HG03097 (cell line): ENCODE measurements around the gene RPL10A.
"Not testable (repeated sequence)": the region's sequence is repeated elsewhere in the genome, so short reads cannot be mapped to it uniquely, and the experiment has no call there.

Experiments
- ATAC-seq: cut with Tn5 transposase; IDR thresholded peaks from one replicate; pipeline ENCODE4 v1.9.1; 2021; ENCODE audit not compliant: unreplicated experiment, low FRiP score

RPL10A gene

DNA sequence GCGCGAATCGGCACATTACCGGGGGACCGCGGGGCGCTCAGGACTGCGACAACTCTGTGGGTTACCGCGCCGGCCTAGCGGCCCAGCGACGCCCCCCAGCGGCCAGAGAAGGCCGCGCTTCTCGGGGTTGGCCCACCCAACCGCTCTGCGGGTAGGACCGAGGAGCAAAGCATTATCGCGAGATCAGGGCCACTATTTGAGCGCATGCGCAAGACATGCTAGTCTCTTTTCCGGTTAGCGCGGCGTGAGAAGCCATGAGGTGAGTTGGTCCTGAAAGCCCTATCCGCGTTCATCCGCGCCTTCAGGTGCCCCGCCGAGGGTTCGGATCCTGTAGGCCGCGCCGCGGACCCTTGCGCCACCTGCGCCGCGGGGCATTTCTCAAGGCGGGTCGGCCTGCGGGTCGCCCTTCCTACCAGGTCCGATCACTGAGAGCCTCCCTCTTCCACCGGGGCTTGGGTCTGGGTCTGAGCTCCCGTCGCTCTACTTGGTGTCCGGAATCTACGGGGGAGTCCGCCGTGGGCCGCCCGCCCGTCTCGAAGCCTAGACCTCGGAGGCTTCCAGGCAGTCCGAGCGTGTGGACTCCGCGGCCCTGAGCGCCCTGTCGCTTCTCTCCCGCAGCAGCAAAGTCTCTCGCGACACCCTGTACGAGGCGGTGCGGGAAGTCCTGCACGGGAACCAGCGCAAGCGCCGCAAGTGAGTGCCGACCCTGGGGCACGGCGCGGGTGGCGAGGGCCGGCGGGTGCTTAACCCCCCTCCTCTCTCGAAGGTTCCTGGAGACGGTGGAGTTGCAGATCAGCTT lies at the start of gene RPL10A:
RPL10A (plus strand) TSS at position 221 of the 799 bp plus-strand sequence; CDS start at position 255, 34 bp downstream.
- ATAC-seq: peak; percentile 74

DNA sequence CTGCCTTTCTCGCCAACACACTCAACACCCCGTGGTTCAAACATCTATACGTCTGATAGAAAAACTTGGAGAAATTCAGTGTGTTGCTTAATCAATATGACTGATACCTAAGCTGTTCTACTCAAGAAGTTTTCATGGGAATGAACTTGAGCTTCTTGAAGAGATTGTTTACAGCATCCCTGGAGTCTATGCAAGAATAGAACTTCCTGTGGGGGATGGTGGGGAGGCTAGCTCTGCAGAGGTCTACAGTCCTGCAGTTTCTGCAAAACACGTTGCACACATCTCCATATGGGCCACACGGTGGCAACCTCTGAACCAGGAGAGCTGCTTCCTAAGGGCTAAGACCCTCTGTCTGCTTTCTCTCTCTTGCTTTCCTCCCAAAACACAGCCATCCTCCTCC lies 48.8 kb upstream of the RPL10A start:
- ATAC-seq: no peak

DNA sequence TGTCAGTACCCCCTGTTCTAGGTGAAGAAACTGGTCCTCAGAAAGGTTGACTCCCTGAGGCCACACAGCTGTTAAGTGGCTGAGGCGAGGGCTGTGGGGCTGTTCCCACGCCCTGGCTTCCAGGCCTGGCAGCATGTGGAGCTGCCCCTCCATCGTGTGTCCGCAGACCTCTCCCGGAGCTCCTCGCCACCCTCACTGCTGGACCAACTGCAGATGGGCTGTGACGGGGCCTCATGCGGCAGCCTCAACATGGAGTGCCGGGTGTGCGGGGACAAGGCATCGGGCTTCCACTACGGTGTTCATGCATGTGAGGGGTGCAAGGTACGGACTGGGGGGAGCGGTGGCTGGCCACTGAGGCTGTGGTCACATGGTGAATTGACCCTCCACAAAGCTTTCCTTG lies 48.2 kb upstream of the RPL10A start:
- no peak for ATAC-seq

DNA sequence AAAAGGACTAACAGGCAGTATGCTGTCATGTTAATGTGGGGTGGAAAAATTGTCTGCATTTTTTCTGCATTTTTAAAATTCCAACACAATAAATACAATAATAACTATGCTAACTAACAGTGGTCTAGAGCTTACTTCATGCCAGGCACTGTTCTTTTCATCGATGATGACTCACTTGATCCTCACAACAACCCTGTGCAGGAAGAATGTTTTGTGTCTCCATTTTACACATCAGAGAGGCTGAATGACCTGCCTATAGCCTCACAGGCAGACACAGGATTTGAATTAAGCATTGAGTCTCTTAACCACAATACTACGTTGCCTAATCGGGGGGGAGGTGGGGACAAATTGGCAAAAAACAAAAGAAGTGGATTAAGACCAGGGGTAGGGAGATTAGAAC lies 42.9 kb upstream of the RPL10A start:
- no peak for ATAC-seq

DNA sequence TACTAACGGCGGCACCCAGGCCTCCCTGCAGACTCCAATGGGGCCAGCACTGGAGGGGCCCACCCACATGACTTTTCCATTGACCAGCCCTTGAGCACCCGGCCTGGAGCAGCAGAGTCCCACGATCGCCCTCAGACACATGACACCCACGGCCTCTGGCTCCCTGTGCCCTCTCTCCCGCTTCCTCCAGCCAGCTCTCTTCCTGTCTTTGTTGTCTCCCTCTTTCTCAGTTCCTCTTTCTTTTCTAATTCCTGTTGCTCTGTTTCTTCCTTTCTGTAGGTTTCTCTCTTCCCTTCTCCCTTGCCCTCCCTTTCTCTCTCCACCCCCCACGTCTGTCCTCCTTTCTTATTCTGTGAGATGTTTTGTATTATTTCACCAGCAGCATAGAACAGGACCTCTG lies 42.1 kb upstream of the RPL10A start:
- ATAC-seq: no peak

DNA sequence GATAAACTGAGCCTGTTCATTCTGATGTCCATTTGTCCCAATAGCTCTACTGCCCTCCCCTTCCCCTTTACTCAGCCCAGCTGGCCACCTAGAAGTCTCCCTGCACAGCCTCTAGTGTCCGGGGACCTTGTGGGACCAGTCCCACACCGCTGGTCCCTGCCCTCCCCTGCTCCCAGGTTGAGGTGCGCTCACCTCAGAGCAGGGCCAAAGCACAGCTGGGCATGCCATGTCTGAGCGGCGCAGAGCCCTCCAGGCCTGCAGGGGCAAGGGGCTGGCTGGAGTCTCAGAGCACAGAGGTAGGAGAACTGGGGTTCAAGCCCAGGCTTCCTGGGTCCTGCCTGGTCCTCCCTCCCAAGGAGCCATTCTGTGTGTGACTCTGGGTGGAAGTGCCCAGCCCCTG lies 40.8 kb upstream of the RPL10A start:
- ATAC-seq: no peak

DNA sequence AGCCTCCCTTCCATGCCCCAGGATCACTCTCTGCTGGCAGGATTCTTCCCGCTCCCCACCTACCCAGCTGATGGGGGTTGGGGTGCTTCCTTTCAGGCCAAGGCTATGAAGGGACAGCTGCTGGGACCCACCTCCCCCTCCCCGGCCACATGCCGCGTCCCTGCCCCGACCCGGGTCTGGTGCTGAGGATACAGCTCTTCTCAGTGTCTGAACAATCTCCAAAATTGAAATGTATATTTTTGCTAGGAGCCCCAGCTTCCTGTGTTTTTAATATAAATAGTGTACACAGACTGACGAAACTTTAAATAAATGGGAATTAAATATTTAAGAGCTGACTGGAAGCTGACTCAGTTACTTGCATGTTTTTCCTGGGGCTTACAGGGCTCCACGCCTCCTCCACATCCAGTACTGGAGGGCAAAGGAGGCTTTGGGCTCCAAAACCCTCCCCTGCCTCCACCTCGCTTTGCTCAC lies 40.3 kb upstream of the RPL10A start:
- ATAC-seq: no peak

DNA sequence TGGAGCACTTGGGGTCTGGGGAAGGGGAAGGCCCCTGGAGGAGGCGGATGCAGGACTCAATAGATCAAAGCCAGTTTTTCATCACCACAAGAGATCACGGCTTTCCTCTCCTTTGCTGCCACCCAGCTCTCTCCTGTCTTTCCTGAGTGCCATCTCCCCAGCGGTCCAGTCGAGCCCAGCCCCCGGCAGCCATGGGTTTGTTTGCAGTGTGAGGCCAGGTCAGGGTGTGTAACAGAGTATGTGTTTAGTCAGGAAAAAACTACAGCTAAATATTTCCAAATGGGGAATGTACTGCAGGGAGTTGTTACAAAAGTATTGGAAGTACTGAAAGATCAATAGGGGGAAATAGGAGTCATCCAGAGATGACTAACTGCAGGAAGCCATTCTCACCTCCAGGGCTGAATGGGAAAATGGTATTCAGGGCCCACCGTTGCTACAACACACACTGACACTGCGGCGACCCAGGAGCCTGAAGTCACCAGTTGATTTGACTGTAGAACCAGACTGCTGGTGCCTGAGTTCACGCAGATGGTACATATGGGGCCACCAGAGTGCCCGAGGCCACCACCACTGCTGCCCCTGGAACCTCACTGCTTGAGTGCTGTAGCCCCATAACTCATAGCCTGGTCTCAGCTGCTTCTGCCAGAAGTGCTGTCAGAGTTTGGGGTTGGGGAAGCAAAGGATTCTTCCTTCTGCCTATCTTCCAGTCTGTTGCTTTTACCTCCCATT lies 39.6 kb upstream of the RPL10A start:
- no peak for ATAC-seq

DNA sequence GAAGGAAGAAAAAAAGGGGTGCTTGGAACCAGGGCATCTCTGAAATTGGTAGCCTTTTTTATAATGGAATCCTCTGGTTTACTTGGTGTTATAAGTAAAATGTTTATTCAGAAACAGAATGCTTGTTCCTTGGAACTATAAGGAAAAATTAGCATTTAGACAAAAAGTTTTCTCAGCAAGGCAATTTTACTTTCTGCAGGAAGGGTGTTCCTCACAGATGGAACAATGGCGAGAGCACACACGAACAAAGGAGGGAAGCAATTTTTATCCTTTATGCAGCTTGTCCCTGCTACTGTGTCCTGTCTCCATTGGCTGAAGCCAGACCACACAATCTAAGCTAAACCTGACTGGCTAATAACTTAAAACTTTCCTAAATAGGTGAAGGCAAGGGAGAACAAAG lies 38.7 kb upstream of the RPL10A start:
- ATAC-seq: no peak

DNA sequence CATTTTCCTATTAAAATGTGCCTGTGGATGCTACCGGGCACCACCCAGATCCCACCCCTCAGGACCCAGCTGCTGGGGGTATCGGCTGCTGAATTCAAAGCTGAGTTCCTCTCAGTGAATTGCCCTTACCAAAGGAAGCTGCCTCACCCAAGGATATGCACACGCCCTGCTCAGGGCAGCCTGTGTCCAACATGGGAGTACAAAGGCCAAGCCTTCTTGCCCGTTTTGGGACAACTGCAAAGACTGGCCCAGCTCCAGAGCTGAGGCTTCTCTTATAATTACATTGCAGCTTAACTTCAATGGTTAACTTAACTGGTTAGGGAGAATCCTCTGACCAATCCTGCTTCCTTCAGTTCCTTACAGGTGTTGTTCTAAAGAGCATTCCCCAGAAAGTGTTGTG lies 35.9 kb upstream of the RPL10A start:
- no peak for ATAC-seq

DNA sequence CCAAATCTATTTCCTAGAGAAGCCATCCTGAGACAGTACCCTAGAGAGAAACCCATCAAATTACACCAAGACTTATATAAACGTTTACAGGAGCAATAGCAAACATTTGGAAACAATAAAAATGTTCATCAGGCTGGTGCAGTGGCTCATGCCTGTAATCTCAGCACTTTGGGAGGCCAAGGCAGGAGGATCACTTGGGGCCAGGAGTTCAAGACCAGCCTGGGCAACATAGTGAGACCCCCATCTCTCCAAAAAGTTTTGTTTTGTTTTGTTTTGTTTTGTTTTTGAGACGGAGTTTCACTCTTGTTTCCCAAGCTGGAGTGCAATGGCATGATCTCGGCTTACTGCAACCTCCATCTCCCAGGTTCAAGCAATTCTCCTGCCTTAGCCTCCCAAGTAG lies 35.5 kb upstream of the RPL10A start:
- not testable (repeated sequence) for ATAC-seq

DNA sequence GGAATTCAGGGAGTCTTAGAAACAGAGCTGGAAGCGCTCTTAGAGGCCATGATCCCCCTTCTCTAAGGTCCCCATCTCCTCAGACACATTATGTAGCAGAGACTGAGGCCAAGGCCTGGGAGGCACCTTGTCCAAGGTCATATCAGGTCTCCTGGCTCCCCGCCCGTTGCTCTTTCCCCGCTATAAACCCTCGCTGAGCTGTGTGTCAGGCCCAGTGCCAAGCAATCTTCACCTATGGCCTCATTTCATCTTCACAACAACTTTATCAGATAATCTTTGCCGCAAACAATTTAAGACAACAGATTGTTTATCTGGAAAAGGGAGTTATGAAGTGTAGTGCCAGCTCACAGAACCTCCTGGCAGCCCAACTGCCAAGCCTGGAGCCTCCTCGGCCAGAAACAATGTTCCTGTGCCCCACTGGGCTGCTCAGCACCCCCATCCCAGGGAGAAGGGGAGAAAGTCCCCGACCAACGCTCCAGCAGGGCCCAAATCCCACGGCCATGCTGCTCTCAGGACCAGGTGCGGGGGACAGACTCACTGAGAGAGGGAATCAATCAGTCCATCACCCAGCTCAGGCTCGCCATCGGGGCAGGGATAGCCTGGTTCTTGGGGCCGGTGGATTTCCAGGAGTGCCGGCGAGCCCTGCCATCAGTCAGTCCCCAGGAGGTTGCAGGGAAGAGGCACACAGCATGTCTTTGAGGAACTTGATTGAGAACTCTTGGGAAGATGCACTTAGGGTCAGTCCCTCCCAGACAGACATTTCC lies 32.9 kb upstream of the RPL10A start:
- ATAC-seq: no peak

DNA sequence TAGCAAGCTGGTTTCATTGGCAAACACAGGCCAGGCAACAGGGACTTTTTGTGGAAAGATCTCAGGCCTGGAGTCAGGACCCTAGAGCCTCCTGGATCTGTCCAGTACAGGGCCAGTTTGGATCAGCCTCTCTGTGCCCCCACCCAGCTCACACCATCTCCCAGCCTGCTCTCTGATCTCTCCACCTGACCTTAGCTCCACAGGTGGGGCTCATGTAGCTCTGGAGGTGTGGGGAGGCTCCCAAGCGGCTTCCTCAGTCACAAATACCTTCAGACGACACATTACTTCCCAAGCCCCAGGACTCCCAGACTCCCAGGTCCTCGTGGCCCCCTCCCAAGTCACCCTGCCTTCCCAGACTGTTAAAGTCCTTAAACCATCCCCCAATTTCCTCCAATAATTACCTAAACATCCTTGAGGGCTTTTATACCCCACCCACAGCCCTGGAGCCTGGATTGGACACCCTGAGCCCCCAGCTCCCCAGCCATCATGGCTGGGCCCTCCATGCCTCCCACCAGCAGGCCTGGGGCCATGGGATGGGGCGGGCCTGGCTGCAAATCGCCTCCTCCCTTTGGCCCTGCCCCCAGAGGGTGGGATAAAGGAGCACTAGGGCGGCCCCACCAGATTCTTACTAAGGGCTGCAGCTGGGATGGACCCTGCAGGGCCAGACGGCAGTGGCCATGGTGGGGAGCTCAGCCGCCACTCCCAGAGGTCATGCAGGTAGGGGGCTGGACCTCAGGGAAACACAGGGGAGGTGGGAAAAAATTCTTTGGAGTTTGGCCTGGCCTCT lies 31.9 kb upstream of the RPL10A start:
- ATAC-seq: no peak

DNA sequence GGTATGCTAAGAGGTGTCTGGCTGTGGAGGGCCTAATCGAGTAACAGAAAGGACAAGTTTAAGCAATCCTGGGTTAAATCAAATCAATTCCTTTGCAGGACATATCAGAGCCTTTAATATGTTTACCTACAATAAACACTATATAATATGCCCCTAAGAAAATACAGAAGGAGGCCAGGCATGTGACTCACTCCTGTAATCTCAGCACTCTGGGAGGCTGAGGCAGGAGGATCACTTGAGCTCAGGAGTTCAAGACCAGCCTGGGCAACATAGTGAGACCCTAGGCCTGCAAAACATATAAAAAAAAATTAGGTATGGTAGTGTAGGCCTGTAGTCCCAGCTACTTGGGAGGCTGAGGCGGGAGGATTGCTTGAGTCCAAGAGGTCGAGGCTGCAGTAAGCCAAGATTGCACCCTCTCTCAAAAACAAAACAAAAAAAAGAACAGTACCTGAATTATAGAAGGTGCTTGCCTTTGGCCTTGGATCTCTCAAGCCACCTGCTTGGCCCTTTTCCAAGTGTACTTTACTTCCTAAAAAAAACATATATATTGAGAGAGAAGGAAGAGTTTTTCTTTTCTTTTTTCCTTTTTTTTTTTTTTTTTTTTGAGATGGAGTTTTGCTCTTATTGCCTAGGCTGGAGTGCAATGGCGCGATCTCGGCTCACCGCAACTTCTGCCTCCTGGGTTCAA lies 29.7 kb upstream of the RPL10A start:
- not testable (repeated sequence) for ATAC-seq

DNA sequence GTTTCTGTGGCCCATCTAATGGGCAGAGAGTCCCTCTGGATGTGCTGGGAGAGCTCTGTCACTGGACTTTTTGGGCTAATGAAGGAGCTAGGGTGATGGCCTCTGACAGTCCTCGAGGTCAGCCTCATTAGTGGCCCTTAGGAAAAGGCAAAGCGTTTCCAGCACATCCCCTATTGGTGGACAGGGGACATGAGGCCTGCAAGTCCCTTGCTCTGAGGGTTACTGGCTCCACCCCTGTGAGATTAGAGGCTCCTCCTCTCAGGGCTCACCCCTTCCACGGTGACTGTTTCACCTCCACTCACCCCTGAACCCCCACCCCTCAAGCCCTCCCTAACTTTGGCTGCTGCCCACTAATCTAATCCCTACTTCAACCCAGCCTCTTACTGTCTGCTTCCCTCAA lies 28.9 kb upstream of the RPL10A start:
- no peak for ATAC-seq

DNA sequence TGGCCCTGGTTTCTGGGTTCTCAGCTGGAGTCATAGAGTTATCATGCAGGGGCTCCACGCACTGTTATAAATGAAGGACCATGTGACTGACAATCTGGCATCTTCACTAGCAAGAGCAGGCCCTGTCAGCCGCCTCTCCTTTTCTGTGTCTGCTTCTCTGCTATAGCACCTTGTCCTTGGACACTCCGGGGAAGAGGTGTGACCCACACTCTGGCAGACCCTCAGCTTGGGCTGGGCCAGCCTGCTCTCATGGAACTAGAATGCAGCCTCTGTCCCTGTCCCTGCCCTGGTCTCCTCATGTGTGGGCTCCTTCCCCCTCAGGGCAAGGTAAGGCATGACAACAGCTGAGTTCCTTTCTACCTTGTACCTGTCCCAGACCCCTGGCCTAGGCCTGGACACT lies 27.0 kb upstream of the RPL10A start:
- no peak for ATAC-seq

DNA sequence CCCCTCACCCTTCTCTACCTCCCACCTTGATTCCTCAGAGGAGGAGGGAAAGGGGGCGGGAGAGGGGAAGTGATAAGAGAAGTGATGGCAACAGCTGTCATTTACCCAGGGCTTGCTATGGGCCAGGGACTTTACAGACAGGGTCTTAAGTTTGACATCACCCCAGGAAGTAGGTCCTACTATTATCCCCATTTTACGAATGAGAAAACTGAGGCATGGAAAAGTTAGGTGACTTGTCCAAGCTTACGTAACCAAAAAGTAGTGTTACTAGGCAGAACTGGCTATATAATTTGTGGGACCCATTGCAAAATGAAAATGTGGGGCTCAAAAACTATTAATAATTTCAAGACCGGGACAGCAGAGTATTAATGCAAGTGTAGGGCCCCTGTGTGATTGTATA lies 26.6 kb upstream of the RPL10A start:
- no peak for ATAC-seq

DNA sequence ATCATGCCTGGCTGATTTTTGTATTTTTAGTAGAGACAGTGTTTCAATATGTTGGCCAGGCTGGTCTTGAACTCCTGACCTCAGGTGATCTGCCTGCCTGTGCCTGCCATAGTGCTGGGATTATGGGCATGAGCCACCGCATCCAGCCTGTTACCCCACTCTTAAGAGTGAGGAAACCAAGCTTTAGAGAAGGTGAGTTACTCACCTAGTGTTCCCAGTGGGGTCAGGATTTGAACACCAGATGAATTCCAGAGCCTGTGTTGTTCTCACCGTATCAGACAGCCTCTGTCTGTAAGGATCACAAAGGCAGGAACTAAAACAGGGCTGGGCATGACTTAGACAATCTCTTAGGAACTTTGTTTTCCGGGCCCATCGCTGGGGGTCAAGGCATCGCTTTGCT lies 25.5 kb upstream of the RPL10A start:
- no peak for ATAC-seq

DNA sequence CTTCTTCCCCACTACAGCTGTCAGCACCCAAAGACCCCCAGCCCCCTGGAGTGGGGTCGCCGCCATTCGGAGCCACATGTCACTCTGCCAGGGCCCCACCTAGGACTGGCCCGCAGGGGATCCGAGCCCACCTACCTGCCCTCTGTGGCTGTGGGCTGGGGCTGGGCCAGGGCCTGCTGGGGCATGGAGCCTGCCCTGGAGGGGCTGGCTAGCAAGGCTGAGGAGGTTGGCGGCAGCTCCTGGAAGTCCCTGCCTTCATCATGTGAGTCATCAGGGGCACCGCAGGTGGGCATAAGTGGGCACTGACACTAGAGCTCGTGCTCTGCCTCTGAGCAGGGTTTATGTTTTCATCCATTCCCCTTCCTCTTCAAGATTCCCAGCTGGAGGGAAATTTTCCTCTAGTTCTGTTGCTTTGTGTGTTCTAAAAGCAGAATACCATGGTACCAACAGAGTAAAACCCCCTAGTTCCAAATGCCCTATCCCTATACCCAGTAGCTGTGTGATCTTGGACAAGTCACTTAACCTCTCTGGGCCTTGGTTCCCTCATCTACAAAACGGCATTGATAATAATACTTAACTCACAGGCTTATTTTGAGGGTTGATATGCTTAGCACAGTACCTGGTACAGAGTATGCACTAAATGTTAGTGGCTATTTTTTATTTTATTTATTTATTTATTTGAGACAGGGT lies 24.7 kb upstream of the RPL10A start:
- no peak for ATAC-seq
